Brain microvascular endothelial cell (primary cell): Measurements from ENCODE around the gene SBF2.

Source experiments
- DNase-seq: peaks from one replicate; pipeline ENCODE4 v3.0.0-alpha.2; 2020
- H3K27ac ChIP-seq: fragments of 250-450 bp; sonication (Bioruptor Pico); 2 replicates; pipeline ENCODE4 v1.5.1; 2020; ENCODE audit warnings: mild to moderate bottlenecking, moderate library complexity
- H3K27me3 ChIP-seq: fragments of 250-450 bp; sonication (Bioruptor Pico); replicated peaks from 2 replicates; pipeline ENCODE4 v1.5.1; 2020; ENCODE audit warnings: mild to moderate bottlenecking
- H3K36me3 ChIP-seq: fragments of 250-450 bp; sonication (Bioruptor Pico); replicated peaks from 2 replicates; pipeline ENCODE4 v1.5.1; 2020; ENCODE audit warnings: mild to moderate bottlenecking
- H3K4me3 ChIP-seq: 2 replicates; pipeline ENCODE4 v1.5.1; 2011; ENCODE audit warnings: low read depth, mild to moderate bottlenecking, control low read depth, low read length, moderate library complexity
- CTCF ChIP-seq: IDR thresholded peaks from 2 replicates; pipeline ENCODE4 v1.5.1; 2011; ENCODE audit warnings: low read depth, mild to moderate bottlenecking, moderate library complexity, low read length, control low read depth, inconsistent platforms; ENCODE audit errors: missing control alignments
- in situ Hi-C: cut with HindIII; loops from 2 replicates; pipeline ENCODE4 v1.10.0; 2017; ENCODE audit warnings: low sequenced_read_pairs, low pct_ligation_motif_present

SBF2 gene

GRCh38 chr11:9922806-9923205 is 371.2 kb downstream of the SBF2 start:
- H3K36me3 ChIP-seq, result no peaks in the 10 kb centered on the region
- DNase-seq, result peak; percentile 8
- in situ Hi-C loops, result no loop called here
- no peak overlapping the region for H3K4me3 ChIP-seq
- H3K27me3 ChIP-seq, result no peaks in the 10 kb centered on the region
- no peak for TF ChIP-seq CTCF
- H3K27ac ChIP-seq, result no peak overlapping the region

GRCh38 chr11:9916480-9916879 is 377.5 kb downstream of the SBF2 start:
- in situ Hi-C loops, result no loop called here
- Histone ChIP-seq H3K4me3 (no peak overlapping the region), H3K36me3 (no peaks in the 10 kb centered on the region), H3K27me3 (no peaks in the 10 kb centered on the region), H3K27ac (no peak overlapping the region)
- no peak for DNase-seq
- no peak for TF ChIP-seq CTCF

DNA sequence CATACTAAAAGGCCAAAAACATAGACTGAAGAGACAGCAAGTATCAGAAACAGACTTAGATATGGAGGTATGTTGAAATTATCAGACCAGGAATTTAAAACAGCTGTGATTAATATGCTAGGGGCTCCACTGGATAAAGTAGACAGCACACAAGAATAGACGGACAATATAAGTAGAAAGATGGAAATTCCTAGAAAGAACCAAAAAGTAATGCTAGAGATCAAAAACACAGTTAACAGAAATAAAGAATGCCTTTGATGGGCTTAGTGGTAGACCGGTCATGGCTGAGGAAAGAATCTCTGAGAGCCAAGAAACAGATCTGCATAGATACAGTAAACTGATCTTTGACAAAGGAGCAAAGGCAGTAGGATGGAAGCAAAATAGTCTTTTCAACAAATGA is 380.0 kb downstream of the SBF2 start:
- in situ Hi-C loops, result no loop called here
- Histone ChIP-seq H3K27me3 (no peaks in the 10 kb centered on the region), H3K27ac (no peak overlapping the region), H3K36me3 (no peaks in the 10 kb centered on the region), H3K4me3 (no peak overlapping the region)
- no peak for TF ChIP-seq CTCF
- no peak for DNase-seq

DNA sequence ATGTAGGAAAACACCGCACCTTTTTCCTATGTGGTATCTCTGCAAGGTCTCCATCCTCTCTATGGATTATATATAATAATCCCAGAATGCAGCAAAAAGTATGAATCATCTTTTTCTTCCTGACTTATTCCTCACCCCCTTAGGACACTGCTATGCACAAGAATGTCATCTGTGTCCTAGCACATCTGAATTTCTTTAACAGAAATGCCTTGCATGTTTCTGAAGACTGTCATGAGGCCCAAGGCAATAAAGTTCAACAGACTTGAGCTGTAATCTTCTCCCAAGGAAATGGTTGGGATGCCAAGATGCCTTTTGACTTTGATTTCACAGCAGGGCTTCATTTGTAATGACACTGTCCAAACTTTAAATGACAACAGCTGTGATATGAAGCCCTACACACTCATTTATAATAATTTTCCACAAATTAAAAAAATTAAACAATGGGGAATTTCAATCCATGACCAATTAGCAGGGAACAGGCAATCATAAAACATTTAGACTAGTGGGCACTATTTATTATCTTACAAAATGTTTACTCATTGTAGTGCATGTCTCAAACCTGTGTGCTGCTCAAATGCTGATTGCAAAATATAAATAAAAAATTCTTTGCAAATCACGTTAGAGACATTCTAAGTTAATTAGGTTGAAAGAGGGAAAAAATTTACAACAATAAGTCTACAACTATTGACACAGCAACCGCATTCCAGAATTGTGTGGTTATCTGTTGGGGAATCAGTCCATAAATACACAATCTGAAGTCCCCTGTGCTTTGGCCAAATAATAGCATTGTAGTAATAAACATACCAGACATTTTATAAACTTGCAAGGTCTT is 387.8 kb downstream of the SBF2 start:
- Histone ChIP-seq H3K27ac (peak overlapping the region; percentile 93), H3K4me3 (no peak overlapping the region), H3K36me3 (no peaks in the 10 kb centered on the region), H3K27me3 (no peaks in the 10 kb centered on the region)
- DNase-seq, result peak; percentile 93
- in situ Hi-C loops, result no loop called here
- no peak for TF ChIP-seq CTCF

- Histone ChIP-seq H3K4me3 (no peak overlapping the region), H3K27ac (peak overlapping the region; percentile 93), H3K36me3 (no peaks in the 10 kb centered on the region), H3K27me3 (no peaks in the 10 kb centered on the region)
- in situ Hi-C loops, result no loop called here
- peak; percentile 9 for DNase-seq
- TF ChIP-seq CTCF, result no peak
These were observed 388.5 kb downstream of the SBF2 start for GRCh38 chr11:9905501-9905951.

- no peak overlapping the region for H3K4me3 ChIP-seq
- TF ChIP-seq CTCF, result no peak
- H3K36me3 ChIP-seq, result no peaks in the 10 kb centered on the region
- no peaks in the 10 kb centered on the region for H3K27me3 ChIP-seq
- no peak for DNase-seq
- in situ Hi-C loops, result no loop called here
- H3K27ac ChIP-seq, result no peak overlapping the region
These were observed 390.4 kb downstream of the SBF2 start for GRCh38 chr11:9903579-9903978.
